ENCODE data around the gene DGKZ. TPM values are rescaled to one million over a fixed set of nuclear protein-coding genes. Genes with fewer than 3 reads are reported as not detected.
A peak's percentile ranks its signal among the peaks of the same experiment; 100 is the strongest.

DGKZ gene
- total and polyA plus RNA-seq, 9 donors: 8.9 to 46.0 (median 29.4) TPM

DNA sequence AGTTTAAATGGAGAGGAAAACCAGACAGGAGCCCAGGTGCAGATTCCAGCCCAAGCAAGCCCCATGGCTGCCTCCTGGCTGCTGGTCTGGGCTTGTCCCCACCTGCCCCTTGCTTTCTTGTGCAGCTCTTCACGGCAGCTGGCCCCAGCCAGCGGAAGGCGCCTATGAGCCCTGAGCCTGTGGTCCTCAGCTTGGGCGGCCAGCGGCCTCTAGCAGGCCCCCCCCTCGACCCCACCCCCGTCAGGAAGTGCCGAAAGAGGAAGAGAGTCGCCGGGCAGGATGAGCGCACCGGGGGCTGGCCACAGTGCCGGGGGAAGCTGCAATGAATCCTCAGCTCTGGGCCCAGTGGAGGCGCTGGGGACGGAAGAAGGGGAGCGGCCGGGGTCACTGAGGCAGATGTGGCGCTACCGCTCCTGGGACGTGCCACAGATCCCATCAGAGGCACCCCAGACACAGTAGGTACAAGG, 2.1 kb upstream of the DGKZ start:
- DNase-seq: no peak

GRCh38 chr11:46345881-46346484, 1.3 kb upstream of the DGKZ start:
- Histone ChIP-seq H3K36me3 (no peaks in the 10 kb centered on the region), H3K4me3 (no peak overlapping the region), H3K4me1 (ENCODE audit: insufficient read depth) (peaks cover 18% of the 10 kb centered on the region), H3K9me3 (no peaks in the 10 kb centered on the region), H3K27me3 (no peaks in the 10 kb centered on the region), H3K27ac (no peak overlapping the region)
- no peak for TF ChIP-seq POLR2A (IDR thresholded peaks at IDR 0.05)
- TF ChIP-seq, protein P1, sequence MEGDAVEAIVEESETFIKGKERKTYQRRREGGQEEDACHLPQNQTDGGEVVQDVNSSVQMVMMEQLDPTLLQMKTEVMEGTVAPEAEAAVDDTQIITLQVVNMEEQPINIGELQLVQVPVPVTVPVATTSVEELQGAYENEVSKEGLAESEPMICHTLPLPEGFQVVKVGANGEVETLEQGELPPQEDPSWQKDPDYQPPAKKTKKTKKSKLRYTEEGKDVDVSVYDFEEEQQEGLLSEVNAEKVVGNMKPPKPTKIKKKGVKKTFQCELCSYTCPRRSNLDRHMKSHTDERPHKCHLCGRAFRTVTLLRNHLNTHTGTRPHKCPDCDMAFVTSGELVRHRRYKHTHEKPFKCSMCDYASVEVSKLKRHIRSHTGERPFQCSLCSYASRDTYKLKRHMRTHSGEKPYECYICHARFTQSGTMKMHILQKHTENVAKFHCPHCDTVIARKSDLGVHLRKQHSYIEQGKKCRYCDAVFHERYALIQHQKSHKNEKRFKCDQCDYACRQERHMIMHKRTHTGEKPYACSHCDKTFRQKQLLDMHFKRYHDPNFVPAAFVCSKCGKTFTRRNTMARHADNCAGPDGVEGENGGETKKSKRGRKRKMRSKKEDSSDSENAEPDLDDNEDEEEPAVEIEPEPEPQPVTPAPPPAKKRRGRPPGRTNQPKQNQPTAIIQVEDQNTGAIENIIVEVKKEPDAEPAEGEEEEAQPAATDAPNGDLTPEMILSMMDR (IDR thresholded peaks at IDR 0.05): no peak
- 76 to 86% (median 85%) methylated on average over 10 of the region's 10 CpGs for WGBS, 3 donors
- no peak for DNase-seq
- intact Hi-C loops (cut with DNase I): no loop called here

More for the DNA sequence above, 2.1 kb upstream of the DGKZ start:
- H3K4me3 ChIP-seq: no peak overlapping the region
- peaks cover 18% of the 10 kb centered on the region for H3K4me1 ChIP-seq (ENCODE audit: insufficient read depth)
- H3K27ac ChIP-seq: no peak overlapping the region
- no peaks in the 10 kb centered on the region for H3K9me3 ChIP-seq
- WGBS, 3 donors: 62 to 66% (median 65%) methylated on average over 20 of the region's 20 CpGs
- TF ChIP-seq POLR2A (IDR thresholded peaks at IDR 0.05): no peak
- TF ChIP-seq EP300 (IDR thresholded peaks at IDR 0.05): no peak
- TF ChIP-seq, protein P1 (IDR thresholded peaks at IDR 0.05): no peak
- no peaks in the 10 kb centered on the region for H3K36me3 ChIP-seq
- H3K27me3 ChIP-seq: no peaks in the 10 kb centered on the region
- intact Hi-C loops (cut with DNase I): no loop called here

- H3K4me3 ChIP-seq: peak overlapping the region; percentile 70
- H3K27me3 ChIP-seq: no peaks in the 10 kb centered on the region
- H3K27ac ChIP-seq: no peak overlapping the region
- H3K36me3 ChIP-seq: no peaks in the 10 kb centered on the region
- peaks cover 27% of the 10 kb centered on the region for H3K4me1 ChIP-seq (ENCODE audit: insufficient read depth)
- 11 to 13% (median 12%) methylated on average over 34 to 63 of the region's 63 CpGs for WGBS, 3 donors
- H3K9me3 ChIP-seq: no peaks in the 10 kb centered on the region
- peak; percentile 41 to 70 (median 64) for DNase-seq
- intact Hi-C loops (cut with DNase I): no loop called here
- TF ChIP-seq EP300 (IDR thresholded peaks at IDR 0.05) (no peak), POLR2A (IDR thresholded peaks at IDR 0.05) (no peak)
- TF ChIP-seq, protein P1 (IDR thresholded peaks at IDR 0.05): no peak
These were observed 511 bp downstream of the DGKZ start for GRCh38 chr11:46347637-46348311.

DNA sequence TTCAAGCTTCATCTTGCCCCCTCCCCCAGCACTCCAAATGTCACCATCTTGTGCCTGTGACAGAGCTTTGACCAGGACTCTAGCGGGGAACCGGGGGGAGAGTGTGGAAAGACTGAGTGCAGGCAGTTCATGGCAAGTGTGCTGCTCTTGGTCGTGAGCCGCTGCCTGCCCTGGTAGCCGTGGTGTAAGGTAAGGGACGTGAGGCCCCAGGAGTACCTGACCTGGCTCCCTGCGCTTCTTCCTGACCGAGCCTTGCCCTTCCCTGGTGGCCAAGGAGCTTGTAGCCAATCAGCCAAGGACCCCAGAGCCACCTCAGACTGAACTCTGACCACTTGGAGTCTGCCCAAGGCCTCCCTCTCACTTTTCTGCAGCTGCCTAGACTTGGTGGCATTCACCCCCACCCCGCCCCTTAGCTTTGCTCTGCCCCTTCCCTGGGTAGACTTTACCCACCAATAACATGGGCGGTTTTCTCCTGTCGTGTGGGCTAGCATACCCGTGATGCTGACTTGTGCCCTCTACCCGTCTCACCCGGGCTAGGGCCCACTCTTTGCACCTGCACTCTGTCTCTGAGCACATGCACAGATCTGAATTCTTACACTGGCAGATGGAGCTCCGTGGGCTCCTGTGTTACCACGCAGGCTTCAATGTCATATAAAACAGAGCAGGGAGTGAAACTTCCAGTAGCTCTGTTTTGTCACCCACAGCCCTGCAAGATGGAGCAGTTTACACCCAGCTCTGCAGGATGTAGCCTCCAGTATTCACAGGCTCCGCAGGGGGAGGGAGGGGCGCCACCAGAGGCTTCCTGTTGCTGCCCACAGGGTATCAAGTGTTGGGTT, 1.5 kb downstream of the DGKZ start:
- no peak overlapping the region for H3K27ac ChIP-seq
- no peak for DNase-seq
- TF ChIP-seq, protein P1 (IDR thresholded peaks at IDR 0.05): no peak
- no peak for TF ChIP-seq EP300 (IDR thresholded peaks at IDR 0.05)
- no peak for TF ChIP-seq POLR2A (IDR thresholded peaks at IDR 0.05)
- peak overlapping the region; percentile 70 for H3K4me3 ChIP-seq
- H3K27me3 ChIP-seq: no peaks in the 10 kb centered on the region
- no peaks in the 10 kb centered on the region for H3K9me3 ChIP-seq
- no peaks in the 10 kb centered on the region for H3K36me3 ChIP-seq
- peaks cover 28% of the 10 kb centered on the region for H3K4me1 ChIP-seq (ENCODE audit: insufficient read depth)
- intact Hi-C loops (cut with DNase I): no loop called here
- 74 to 76% (median 75%) methylated on average over 18 of the region's 18 CpGs for WGBS, 3 donors
